ENCODE results near the gene EPX.
"Not testable (repeated sequence)": the region's sequence is repeated elsewhere in the genome, so short reads cannot be mapped to it uniquely, and the experiment has no call there.

DNA sequence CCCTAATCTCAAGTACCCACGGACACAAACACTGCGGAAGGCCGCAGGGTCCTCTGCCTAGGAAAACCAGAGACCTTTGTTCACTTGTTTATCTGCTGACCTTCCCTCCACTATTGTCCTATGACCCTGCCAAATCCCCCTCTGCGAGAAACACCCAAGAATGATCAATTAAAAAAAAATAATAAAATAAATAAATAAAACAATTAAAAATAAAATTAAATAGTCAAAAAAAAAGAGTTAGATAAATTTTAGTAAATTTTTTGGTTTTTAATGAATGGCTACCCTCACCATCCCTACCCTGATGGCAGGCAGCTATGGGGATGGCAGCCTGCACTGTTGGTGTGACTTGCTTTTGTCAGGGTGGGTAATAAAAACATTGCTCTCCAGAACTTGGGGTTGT lies 49.2 kb upstream of the EPX start:
- TF ChIP-seq, protein P1, sequence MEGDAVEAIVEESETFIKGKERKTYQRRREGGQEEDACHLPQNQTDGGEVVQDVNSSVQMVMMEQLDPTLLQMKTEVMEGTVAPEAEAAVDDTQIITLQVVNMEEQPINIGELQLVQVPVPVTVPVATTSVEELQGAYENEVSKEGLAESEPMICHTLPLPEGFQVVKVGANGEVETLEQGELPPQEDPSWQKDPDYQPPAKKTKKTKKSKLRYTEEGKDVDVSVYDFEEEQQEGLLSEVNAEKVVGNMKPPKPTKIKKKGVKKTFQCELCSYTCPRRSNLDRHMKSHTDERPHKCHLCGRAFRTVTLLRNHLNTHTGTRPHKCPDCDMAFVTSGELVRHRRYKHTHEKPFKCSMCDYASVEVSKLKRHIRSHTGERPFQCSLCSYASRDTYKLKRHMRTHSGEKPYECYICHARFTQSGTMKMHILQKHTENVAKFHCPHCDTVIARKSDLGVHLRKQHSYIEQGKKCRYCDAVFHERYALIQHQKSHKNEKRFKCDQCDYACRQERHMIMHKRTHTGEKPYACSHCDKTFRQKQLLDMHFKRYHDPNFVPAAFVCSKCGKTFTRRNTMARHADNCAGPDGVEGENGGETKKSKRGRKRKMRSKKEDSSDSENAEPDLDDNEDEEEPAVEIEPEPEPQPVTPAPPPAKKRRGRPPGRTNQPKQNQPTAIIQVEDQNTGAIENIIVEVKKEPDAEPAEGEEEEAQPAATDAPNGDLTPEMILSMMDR (conservative IDR thresholded peaks at IDR 0.05; ENCODE audit: low read depth, low read length), result not testable (repeated sequence)
- not testable (repeated sequence) for TF ChIP-seq EZH2 (IDR thresholded peaks at IDR 0.05; ENCODE audit: low read length, unreplicated experiment); EZH2phosphoT487 (IDR thresholded peaks at IDR 0.05; ENCODE audit: borderline replicate concordance, low read length)
